Fibroblast of skin of left biceps (primary cell): ENCODE measurements around the gene C4orf50.

Experiments
- DNase-seq, 2 experiments: peaks; one replicate each; pipeline ENCODE4 v3.0.0-alpha.2; 2013; ENCODE audit warnings: low read depth in 2 of 2

The C4orf50 gene

DNA sequence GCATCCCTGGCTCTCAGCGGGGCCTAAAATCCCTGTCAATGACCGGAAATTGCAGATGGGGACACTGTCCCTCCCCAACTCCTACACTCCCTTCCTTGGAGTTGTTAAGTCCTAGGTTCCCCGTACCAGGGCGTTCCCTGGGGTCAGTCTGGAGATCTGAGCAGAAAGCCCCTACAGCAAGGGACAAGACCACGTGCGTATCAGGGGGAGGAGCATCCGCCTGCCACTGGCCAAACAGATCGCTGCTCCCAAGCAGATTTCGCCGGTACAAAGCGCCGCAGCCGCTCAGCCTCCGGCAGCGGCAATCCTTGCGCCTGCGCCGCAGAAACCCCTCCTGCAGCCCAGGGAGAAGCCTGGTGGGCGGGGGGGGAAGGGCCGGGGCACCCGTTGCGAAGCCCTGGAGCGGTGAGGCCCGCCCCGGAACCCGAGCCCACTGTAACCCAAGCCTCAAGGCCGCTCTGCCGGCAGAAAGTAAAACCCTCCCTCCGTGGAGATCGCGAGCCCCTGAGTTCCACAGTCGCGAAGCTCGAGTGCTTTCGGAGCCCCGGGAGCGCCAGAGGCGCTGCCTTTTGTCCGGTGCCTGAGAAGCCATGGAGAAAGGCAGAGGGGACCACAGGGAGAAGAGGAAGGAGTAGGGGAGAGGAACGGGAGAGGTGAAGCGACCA, 128.0 kb downstream of the C4orf50 start:
- DNase-seq: no peak

DNA sequence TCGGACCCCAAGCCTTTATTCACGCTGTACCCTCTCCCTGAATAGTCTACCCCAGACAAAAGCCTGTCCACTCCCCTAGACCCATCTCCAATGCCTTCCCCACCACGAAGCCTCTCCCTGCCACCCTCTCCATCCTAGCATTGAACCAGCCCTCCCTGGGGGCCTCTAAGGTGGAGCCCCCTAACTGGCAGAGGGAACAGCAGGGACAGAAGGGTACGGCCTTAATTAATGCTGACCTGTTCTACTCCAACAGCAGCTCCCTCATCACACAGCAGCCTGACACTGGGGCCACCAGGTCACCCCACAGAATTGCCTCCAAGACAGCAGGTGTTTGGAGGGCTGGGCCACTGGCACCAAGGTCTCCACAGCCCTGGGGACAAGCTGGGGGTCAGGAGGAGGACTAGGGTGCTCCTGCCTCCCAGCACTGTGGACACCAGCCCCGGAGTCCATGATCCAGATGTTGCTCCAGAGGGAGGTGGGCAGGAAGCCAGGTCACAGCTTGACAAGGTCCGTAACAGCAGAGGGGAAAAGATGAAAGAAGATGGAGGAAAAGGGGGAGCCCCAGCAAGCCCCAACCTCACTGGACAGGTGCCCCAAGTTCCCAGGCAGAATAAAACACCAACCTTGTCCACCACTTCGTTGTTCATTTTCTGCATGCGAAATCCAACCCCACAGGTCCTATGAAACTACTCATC, 129.1 kb downstream of the C4orf50 start:
- no peak for DNase-seq

DNA sequence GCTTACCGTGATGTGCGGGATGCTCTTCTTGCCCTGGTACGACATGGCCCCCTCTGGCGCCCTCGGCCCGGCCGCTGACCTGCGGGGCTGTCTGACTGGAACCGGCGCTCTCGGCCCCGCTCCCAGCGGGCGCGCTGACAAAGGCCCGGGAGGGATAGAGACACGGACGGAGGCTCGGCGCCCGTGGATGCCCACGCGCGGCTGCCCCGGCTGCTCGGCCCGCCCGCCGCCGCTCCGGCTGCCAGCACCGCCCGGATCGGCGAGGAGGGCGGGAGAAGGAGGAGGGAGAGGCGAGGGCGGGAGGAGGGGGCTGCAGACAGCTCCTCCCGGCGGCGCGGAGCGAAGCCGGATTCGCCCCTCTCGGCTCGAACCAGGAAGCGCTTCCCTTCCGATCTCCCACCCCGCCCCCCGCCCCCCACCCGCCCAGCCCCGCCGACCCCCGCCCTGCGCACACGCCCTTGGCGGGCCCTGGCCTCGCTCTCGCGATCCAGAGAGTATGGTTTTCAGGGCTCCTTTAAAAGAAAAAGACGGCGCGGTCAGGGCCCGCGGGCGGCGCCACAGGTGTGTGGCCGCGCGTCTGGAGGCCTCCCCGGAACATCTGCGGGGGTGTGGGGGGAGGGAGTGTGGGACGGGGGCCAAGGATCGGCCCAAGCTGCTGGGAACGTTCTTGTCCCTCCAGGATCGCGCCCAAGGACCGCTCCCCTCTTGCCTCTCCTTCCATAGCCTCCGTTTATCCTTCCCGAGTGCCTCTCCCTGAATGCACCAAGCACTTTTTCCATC, 129.8 kb downstream of the C4orf50 start:
- DNase-seq: no peak

DNA sequence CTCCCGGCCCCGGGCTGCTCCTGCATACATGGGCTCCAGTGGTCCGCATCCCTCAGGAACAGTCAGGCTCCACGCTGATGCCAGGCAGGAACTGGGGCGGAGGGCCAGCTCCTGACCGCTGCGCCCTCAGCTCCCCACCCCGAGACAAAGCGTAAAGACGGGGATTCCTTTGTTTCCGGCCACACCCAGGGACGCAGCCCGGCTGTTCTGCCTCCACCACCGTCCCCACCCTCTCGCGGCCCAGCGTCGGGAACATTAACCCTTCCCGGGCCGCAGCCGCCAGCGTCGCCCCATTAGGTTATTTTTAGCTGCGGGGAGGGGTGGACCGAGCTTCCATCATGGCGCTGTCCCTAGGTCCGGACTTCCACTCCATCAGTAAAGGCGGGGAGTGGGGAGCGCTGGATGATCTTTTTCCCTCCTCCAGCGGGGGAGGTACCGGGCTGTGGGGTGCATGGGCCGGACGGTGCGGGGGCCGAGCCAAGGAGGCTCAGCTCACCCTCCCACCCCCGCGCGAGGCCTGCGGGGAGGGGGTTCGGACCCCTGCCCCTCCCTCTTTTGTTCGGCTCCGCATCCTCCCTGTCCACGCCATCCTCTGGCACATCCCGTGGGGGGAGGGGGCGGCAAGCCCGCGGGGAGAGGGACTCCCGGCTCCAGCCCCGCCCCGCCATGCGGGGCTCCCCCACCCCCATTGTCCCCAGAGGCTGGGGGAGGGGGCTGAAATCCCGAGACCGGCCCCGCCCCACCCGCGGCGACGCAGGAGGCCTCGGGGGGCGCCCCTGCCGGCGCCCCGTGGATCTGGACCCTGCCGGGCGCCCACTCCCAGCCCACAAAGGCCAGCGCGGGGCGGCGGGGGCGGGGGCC, 130.6 kb downstream of the C4orf50 start:
- no peak for DNase-seq

- DNase-seq: no peak
Observed at GRCh38 chr4:5887011-5887360, 131.2 kb downstream of the C4orf50 start.

- no peak for DNase-seq
Observed at GRCh38 chr4:5885733-5886132, 132.5 kb downstream of the C4orf50 start.

DNA sequence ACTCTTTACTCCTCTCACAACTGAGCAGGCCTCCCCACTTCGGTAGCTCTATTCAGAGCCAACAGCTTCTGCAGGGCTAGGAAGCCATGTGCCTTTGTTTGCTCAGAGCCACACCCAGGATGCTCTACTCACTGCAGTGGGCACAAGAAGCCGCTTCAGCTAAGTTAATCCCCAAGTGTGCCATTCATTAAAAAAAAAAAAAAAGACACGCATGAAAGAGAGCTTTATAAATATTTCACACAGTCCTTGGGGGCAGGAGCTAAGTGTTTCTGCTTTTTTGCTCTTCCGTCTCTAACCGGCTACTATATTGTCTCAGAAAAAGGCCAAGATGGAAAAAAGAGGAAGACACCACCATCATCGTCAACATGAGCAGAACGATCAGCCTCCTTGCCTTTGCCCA, 133.4 kb downstream of the C4orf50 start:
- DNase-seq: no peak

- no peak for DNase-seq
Observed at GRCh38 chr4:5883916-5884315, 134.3 kb downstream of the C4orf50 start.

DNA sequence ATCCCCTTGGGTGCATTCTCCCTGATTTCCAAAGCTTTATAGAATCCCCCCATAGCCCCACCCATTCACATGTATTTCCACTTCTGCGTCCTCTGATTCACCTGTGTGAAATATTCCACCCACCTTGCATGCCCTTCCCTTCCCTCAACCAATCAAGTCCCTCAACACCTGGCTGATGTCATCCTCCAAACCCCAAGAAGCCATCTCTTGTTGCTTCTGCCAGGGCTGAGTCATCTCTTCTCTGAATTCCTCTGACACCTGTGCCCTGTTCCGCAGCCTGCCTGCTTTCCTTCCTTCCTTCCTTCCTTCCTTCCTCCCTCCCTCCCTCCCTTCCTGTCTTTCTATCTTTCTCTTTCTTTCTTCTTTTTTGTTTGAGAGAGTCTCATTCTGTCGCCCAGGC, 135.3 kb downstream of the C4orf50 start:
- no peak for DNase-seq

DNA sequence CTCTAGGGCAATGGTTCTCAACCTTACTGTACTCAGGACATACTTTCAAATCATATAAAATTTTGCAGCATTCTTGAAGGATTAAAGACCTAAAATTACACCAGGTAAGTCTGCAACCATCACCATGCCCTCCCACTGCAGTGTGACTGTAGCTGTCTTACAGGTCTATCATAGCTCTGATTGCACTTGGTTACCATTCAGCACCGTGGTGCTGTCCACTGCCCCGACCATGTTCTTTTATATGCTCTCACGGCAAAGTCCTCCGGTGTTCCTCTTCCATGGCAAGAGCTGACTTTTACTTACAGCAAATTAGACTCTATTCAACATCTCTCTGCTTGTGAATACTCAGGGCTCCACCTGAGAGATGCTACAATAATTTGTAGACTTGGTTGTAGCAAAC, 136.9 kb downstream of the C4orf50 start:
- no peak for DNase-seq

- no peak for DNase-seq
Observed at GRCh38 chr4:5878359-5878758, 139.9 kb downstream of the C4orf50 start.

- no peak for DNase-seq
Observed at GRCh38 chr4:5877392-5877791, 140.8 kb downstream of the C4orf50 start.

- peak in 1 of 2 experiments; percentile 4 for DNase-seq
Observed at GRCh38 chr4:5874811-5875449, 143.3 kb downstream of the C4orf50 start.

- no peak for DNase-seq
Observed at GRCh38 chr4:5870701-5871100, 147.5 kb downstream of the C4orf50 start.

- DNase-seq: no peak
Observed at GRCh38 chr4:5869966-5870619, 148.1 kb downstream of the C4orf50 start.

DNA sequence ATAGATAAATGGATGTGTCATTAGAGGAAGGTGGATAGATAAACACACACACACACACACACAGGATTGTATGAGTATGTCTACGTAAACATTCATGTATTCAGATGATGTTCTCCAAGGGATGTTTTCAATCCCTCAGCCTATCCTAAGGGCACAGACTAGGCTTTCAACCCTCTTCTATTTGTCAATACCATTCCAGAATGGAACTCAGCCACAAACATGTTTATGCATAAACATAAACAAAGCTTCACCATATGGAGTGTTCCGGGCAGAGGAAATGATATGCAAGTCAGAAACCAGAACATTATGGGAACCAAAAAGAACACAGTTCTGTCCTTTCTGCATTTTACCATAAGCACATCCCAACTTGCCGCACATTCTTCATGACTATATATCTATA, 150.4 kb downstream of the C4orf50 start:
- no peak for DNase-seq

- no peak for DNase-seq
Observed at GRCh38 chr4:5866841-5867813, 151.1 kb downstream of the C4orf50 start.

DNA sequence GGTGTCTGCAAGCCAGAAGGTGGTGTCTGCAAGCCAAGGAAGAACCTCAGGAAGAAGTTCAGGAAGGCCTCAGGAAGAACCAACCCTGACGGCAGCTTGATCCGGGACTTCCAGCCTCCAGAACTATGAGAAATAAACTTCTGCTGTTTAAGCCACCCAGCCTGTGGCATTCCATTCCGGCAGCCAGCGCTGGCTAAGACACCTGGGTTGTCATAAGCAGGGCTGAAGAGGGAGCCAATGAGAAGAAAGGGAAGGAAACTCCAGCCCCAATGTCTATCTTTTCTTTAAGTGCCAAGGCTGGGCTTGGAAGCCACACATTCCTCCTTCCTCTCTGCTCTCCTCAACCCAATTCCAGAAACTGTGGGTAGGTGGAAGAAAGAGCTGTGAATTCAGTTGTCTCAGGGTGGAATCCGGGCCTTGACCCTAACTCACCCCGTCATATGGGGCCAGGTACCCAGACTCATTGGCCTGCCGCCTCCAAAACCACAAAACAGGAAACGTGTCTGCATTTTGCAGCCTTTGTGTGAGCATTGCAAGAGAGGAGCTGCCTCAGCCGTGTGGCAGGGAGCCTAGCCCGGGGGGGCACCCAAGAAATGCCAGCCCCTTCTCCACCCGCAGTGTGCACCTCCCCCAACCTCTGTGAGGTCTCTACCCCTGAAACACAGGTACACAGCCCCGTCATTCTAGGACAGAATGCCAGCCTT, 152.2 kb downstream of the C4orf50 start:
- DNase-seq: no peak

DNA sequence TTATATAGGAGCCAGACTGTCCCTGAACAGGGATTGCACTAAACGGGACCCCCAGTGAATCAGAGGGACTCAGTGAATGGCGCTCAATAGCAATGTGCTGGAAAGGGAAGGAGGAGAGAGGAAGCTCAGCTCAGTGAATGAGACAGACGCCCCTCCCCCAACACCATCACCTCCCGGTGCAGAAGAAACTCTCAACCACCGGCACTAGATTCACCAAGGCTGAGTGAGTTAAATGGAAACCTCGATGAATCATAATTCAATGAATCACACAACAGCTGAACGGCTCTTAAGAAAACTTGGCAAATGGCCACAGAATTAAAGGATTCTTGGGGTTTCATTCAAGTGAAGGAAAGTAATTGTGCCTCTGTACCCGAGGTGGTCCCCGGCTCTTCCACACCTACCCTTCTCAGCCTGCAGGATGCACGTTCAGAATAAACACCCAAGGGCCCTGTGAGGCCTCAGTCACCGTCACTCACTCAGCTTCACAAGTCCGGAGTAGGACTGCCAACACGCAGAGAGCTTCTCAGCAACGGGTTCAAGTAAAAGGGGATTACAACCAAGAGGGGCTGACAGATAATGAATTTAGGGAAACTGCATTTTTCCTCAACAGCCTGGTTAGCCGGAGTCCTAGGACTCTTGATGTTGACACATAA, 154.6 kb downstream of the C4orf50 start:
- DNase-seq: peak; percentile 81 to 82
